NCI-H1105 treated with DMSO at 0.1 percent for 48 hours (cell line): Measurements from ENCODE around the gene USP47.
"Not testable (repeated sequence)": the region's sequence is repeated elsewhere in the genome, so short reads cannot be mapped to it uniquely, and the experiment has no call there.

Experiments
- DNase-seq: peaks from one replicate; lab custom pipeline; 2025; lab: John Stamatoyannopoulos, UW

The USP47 gene

GRCh38 chr11:11831406-11831805 is 10.4 kb upstream of the USP47 start:
- not testable (repeated sequence) for DNase-seq

- no peak for DNase-seq
These were observed 5.0 kb upstream of the USP47 start for GRCh38 chr11:11836676-11837231.

GRCh38 chr11:11839718-11840117 is 2.1 kb upstream of the USP47 start:
- no peak for DNase-seq

GRCh38 chr11:11841116-11841722 is 553 bp upstream of the USP47 start:
- peak; percentile 50 for DNase-seq

GRCh38 chr11:11842421-11843008 is 743 bp downstream of the USP47 start:
- DNase-seq: peak; percentile 56

GRCh38 chr11:11843211-11843621 is 1.4 kb downstream of the USP47 start:
- DNase-seq: peak; percentile 24

- no peak for DNase-seq
These were observed 1.9 kb downstream of the USP47 start for GRCh38 chr11:11843642-11844041.

GRCh38 chr11:11844272-11844671 is 2.5 kb downstream of the USP47 start:
- no peak for DNase-seq

GRCh38 chr11:11845071-11845470 is 3.3 kb downstream of the USP47 start:
- DNase-seq: peak; percentile 25

GRCh38 chr11:11845551-11845950 is 3.8 kb downstream of the USP47 start:
- DNase-seq: no peak

GRCh38 chr11:11847082-11847481 is 5.3 kb downstream of the USP47 start:
- no peak for DNase-seq

- DNase-seq: peak; percentile 77
These were observed 7.3 kb downstream of the USP47 start for GRCh38 chr11:11848891-11849746.

- no peak for DNase-seq
These were observed 8.9 kb downstream of the USP47 start for GRCh38 chr11:11850668-11851067.

GRCh38 chr11:11856638-11857037 is 14.9 kb downstream of the USP47 start:
- no peak for DNase-seq

GRCh38 chr11:11857769-11858168 is 16.0 kb downstream of the USP47 start:
- DNase-seq: no peak

- no peak for DNase-seq
These were observed 16.9 kb downstream of the USP47 start for GRCh38 chr11:11858676-11859075.

GRCh38 chr11:11860103-11860979 is 18.6 kb downstream of the USP47 start:
- DNase-seq: no peak

GRCh38 chr11:11862999-11863398 is 21.2 kb downstream of the USP47 start:
- DNase-seq: no peak

- no peak for DNase-seq
These were observed 22.6 kb downstream of the USP47 start for GRCh38 chr11:11864332-11864731.

GRCh38 chr11:11864803-11865202 is 23.0 kb downstream of the USP47 start:
- no peak for DNase-seq

- DNase-seq: no peak
These were observed 23.7 kb downstream of the USP47 start for GRCh38 chr11:11865449-11865848.

GRCh38 chr11:11866203-11866602 is 24.4 kb downstream of the USP47 start:
- DNase-seq: no peak
